Osteoblast (primary cell): ENCODE measurements around the gene ABLIM2. TPM values are rescaled to one million over a fixed set of nuclear protein-coding genes. Genes with fewer than 3 reads are reported as not detected.

Experiments
- DNase-seq: peaks from one replicate; pipeline ENCODE4 v3.0.0; 2011; ENCODE audit warnings: low spot score, mixed read lengths; ENCODE audit not compliant: insufficient read length; ENCODE audit errors: missing footprints
- H2AFZ ChIP-seq: 2 replicates; pipeline ENCODE4 v1.6.0; 2011; ENCODE audit warnings: mild to moderate bottlenecking, low read length
- H3K27ac ChIP-seq: 2 replicates; pipeline ENCODE4 v1.5.1; 2011; ENCODE audit warnings: mild to moderate bottlenecking, low read depth, low read length, moderate library complexity
- H3K27me3 ChIP-seq: 2 replicates; pipeline ENCODE4 v1.6.0; 2012; ENCODE audit warnings: mild to moderate bottlenecking, control low read depth, inconsistent platforms, low read length, moderate library complexity; ENCODE audit not compliant: insufficient read depth
- H3K36me3 ChIP-seq: 2 replicates; pipeline ENCODE4 v1.5.1; 2011; ENCODE audit warnings: mild to moderate bottlenecking, low read length, control low read depth, moderate library complexity; ENCODE audit not compliant: insufficient read depth
- H3K4me1 ChIP-seq: 2 replicates; pipeline ENCODE4 v1.5.1; 2011; ENCODE audit warnings: mild to moderate bottlenecking, low read length, control low read depth, moderate library complexity; ENCODE audit not compliant: insufficient read depth
- H3K4me2 ChIP-seq: 2 replicates; pipeline ENCODE4 v1.6.0; 2011; ENCODE audit warnings: mild to moderate bottlenecking, low read length; ENCODE audit not compliant: insufficient read depth
- H3K4me3 ChIP-seq: fragments of 200-600 bp; sonication (generic); 3 replicates; pipeline ENCODE4 v1.5.1; 2012; ENCODE audit warnings: mild to moderate bottlenecking, low read length, inconsistent platforms; ENCODE audit not compliant: insufficient read depth
- H3K79me2 ChIP-seq: 2 replicates; pipeline ENCODE4 v1.6.0; 2012; ENCODE audit warnings: mild to moderate bottlenecking, low read length, control low read depth, inconsistent platforms; ENCODE audit not compliant: insufficient read depth
- H3K9me3 ChIP-seq: 2 replicates; pipeline ENCODE4 v1.5.1; 2011; ENCODE audit warnings: low read depth, low read length, control low read depth
- H4K20me1 ChIP-seq: 2 replicates; pipeline ENCODE4 v1.6.0; 2012; ENCODE audit warnings: mild to moderate bottlenecking, low read length, control low read depth; ENCODE audit not compliant: insufficient read depth
- total RNA-seq: library from RNA; depleted of rRNA; stranded (reverse); fragments of >200 nt; gene quantifications from 2 replicates; pipeline ENCODE4 v1.2.3, GENCODE V29; 2012
- TF ChIP-seq, protein P1 (sequence below): IDR thresholded peaks from 2 replicates; pipeline ENCODE4 v1.5.1; 2011; ENCODE audit warnings: mild to moderate bottlenecking, low read depth, low read length, moderate library complexity; ENCODE audit errors: extremely low read depth

ABLIM2 gene
- total RNA-seq, 1 donor = 0.36 TPM

DNA sequence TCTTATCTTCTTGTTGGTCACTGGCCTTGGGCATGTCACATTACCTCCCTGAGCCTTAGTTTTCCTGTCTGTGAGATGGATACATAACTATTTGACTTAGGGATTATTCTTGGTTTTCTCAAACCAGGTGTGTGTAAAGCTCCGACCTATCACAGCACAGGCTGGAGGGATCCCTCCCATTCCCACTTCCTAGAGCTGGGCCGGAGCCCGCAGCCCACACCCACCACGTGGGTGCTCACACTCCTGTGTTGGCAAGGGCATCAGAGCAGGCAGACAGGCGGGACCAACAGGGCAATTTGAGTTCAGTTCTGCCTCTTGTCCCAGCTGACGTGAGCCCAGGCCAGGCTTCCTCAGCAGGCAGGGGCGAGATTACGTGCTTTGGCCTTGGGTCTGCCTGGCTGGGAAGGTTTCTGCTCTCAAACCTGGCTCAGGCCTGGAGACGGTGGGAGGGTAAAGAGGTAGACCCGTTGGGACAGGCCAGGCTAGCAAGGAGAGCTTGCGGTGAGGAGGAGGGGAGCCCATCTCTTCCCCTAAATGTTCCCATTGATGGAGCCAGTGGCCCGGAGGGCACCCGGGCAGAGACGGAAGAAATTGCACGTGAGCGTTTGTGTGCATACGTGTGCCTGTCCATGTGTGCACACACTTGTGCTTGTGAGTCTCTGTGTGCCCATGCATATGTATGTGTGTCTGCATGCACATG, 39.7 kb upstream of the ABLIM2 start:
- H3K79me2 ChIP-seq = peaks cover 28% of the 10 kb centered on the region
- H2AFZ ChIP-seq = peak overlapping the region; percentile 82
- peak; percentile 91 for DNase-seq
- peak overlapping the region; percentile 90 for H3K4me2 ChIP-seq
- TF ChIP-seq, protein P1, sequence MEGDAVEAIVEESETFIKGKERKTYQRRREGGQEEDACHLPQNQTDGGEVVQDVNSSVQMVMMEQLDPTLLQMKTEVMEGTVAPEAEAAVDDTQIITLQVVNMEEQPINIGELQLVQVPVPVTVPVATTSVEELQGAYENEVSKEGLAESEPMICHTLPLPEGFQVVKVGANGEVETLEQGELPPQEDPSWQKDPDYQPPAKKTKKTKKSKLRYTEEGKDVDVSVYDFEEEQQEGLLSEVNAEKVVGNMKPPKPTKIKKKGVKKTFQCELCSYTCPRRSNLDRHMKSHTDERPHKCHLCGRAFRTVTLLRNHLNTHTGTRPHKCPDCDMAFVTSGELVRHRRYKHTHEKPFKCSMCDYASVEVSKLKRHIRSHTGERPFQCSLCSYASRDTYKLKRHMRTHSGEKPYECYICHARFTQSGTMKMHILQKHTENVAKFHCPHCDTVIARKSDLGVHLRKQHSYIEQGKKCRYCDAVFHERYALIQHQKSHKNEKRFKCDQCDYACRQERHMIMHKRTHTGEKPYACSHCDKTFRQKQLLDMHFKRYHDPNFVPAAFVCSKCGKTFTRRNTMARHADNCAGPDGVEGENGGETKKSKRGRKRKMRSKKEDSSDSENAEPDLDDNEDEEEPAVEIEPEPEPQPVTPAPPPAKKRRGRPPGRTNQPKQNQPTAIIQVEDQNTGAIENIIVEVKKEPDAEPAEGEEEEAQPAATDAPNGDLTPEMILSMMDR = no peak
- peaks cover 6% of the 10 kb centered on the region for H3K27me3 ChIP-seq
- peaks cover 26% of the 10 kb centered on the region for H3K4me1 ChIP-seq
- no peaks in the 10 kb centered on the region for H3K36me3 ChIP-seq
- no peaks in the 10 kb centered on the region for H3K9me3 ChIP-seq
- peaks cover 9% of the 10 kb centered on the region for H4K20me1 ChIP-seq
- H3K4me3 ChIP-seq = peak overlapping the region; percentile 76
- H3K27ac ChIP-seq = no peak overlapping the region

DNA sequence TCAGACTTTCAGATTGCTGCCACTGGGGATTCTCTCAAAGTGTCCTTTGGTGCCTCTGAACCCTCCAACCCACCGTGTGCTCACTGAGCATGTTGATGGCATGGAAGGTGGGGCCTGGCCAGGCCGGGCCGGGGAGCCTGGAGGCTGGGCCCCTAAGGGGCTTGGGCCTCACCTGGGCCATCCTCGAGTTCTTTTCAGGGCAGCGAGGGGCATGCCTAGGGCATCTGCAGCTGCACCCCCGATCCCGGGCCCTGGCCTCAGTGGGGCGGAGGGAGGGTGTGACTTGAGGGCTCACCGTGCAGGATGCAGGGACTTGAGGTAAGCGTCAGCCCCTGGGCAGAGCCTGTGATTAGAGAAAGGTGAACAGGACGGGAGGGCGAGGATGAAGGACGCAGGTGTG, 38.9 kb upstream of the ABLIM2 start:
- H3K4me1 ChIP-seq = peaks cover 26% of the 10 kb centered on the region
- H3K36me3 ChIP-seq = no peaks in the 10 kb centered on the region
- peaks cover 28% of the 10 kb centered on the region for H3K79me2 ChIP-seq
- TF ChIP-seq, protein P1 = no peak
- H3K27ac ChIP-seq = no peak overlapping the region
- no peaks in the 10 kb centered on the region for H3K9me3 ChIP-seq
- H3K4me2 ChIP-seq = no peak overlapping the region
- H3K27me3 ChIP-seq = peaks cover 6% of the 10 kb centered on the region
- H3K4me3 ChIP-seq = no peak overlapping the region
- H4K20me1 ChIP-seq = peaks cover 6% of the 10 kb centered on the region
- DNase-seq = peak; percentile 71
- no peak overlapping the region for H2AFZ ChIP-seq

DNA sequence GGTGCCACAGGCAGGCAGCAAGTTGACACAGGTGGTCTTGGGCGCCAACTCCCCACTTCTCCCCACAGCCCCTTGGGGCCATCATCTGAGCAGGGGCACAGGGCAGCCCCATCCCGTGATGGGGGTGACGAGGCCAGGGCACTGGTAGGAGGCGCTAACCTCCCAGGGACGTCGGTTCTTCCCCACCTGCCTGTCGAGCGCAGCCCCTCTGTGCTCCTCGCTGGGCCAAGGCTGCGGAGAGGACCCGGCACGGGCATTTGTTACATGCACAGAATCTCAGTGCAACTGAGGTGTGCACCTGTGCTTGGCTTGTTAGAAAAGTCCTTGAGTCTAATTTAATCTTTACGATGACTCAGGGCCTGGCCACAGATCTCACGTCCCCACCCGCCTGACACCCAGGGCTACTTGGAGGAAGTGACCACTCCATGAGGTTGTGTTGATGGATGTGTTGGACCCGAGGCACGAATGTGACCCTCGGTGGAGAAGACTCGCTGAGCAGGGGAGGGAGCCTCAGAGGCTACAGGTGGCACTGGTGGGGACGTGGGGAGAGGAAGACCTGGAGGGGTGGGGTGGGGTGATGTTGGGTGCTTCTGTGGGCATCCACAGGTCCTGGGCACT, 37.3 kb upstream of the ABLIM2 start:
- Histone ChIP-seq H3K27ac (no peak overlapping the region), H3K9me3 (no peaks in the 10 kb centered on the region), H3K79me2 (peaks cover 15% of the 10 kb centered on the region), H3K27me3 (peaks cover 6% of the 10 kb centered on the region), H3K4me2 (no peak overlapping the region), H2AFZ (no peak overlapping the region), H3K4me1 (peaks cover 31% of the 10 kb centered on the region), H3K4me3 (no peak overlapping the region), H3K36me3 (no peaks in the 10 kb centered on the region), H4K20me1 (no peaks in the 10 kb centered on the region)
- DNase-seq = peak; percentile 80
- TF ChIP-seq, protein P1 = no peak

DNA sequence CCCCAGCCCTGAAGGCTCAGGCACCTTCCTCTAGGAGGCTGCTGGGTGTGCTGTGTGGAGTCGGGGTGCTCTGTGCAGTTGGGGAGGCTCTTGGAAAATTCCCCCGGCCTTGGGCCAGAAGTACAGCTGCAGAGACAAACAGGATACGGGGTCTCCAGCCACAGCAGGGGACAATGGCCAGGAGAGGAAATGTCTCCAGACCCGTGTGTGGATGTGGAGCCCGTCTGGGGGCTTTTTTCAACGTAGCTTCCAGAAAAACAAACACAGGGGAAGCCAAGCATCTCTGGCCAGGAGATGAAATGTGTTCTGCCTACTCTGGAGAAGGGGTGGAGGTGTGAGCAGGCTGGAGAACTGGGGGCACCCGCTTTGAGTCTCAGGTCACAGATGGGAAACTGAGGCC, 36.8 kb upstream of the ABLIM2 start:
- H3K4me3 ChIP-seq = no peak overlapping the region
- H3K4me2 ChIP-seq = no peak overlapping the region
- H3K4me1 ChIP-seq = peaks cover 30% of the 10 kb centered on the region
- H3K27ac ChIP-seq = no peak overlapping the region
- TF ChIP-seq, protein P1 = no peak
- H2AFZ ChIP-seq = no peak overlapping the region
- no peaks in the 10 kb centered on the region for H4K20me1 ChIP-seq
- H3K27me3 ChIP-seq = peaks cover 6% of the 10 kb centered on the region
- H3K79me2 ChIP-seq = peaks cover 10% of the 10 kb centered on the region
- H3K9me3 ChIP-seq = no peaks in the 10 kb centered on the region
- peak; percentile 58 for DNase-seq
- H3K36me3 ChIP-seq = no peaks in the 10 kb centered on the region
